Neuronal stem cell (in vitro differentiated cells): ENCODE data around the gene LDLRAD3.

Experiments
- DNase-seq: peaks from one replicate; pipeline ENCODE4 v3.0.0-alpha.2; 2013; ENCODE audit warnings: low spot score
- H2AFZ ChIP-seq: one replicate; pipeline ENCODE4 v1.6.1; 2013; ENCODE audit warnings: mild to moderate bottlenecking, low read length, inconsistent platforms
- H2AK5ac ChIP-seq: 2 replicates; pipeline ENCODE4 v1.6.1; 2013; ENCODE audit warnings: low read depth, mild to moderate bottlenecking, inconsistent platforms, low read length, moderate library complexity, mixed read lengths
- H2BK120ac ChIP-seq: 2 replicates; pipeline ENCODE4 v1.6.1; 2013; ENCODE audit warnings: low read depth, mild to moderate bottlenecking, inconsistent platforms, low read length, moderate library complexity, mixed read lengths
- H2BK12ac ChIP-seq: one replicate; pipeline ENCODE4 v1.6.1; 2013; ENCODE audit warnings: low read length, inconsistent platforms
- H2BK15ac ChIP-seq: 2 replicates; pipeline ENCODE4 v1.6.1; 2013; ENCODE audit warnings: mild to moderate bottlenecking, low read length, inconsistent platforms, mixed read lengths
- H2BK5ac ChIP-seq: one replicate; pipeline ENCODE4 v1.6.1; 2013; ENCODE audit warnings: inconsistent platforms, mild to moderate bottlenecking, low read length, moderate library complexity
- H3K14ac ChIP-seq: one replicate; pipeline ENCODE4 v1.6.1; 2013; ENCODE audit warnings: low read length, inconsistent platforms
- H3K18ac ChIP-seq: 2 replicates; pipeline ENCODE4 v1.6.1; 2013; ENCODE audit warnings: low read length, inconsistent platforms
- H3K23ac ChIP-seq: 2 replicates; pipeline ENCODE4 v1.6.1; 2013; ENCODE audit warnings: low read depth, mild to moderate bottlenecking, mixed read lengths, low read length, inconsistent platforms; ENCODE audit not compliant: poor library complexity
- H3K27ac ChIP-seq: replicated peaks from 3 replicates; pipeline ENCODE4 v1.5.1; 2013; ENCODE audit warnings: low read length, inconsistent platforms
- H3K27me3 ChIP-seq, 3 experiments: 2 replicates each; pipeline ENCODE4 v1.6.1; 2013; ENCODE audit warnings: low read length in 3 of 3, mild to moderate bottlenecking in 2 of 3, inconsistent platforms in 1 of 3, low read depth in 1 of 3, mixed read lengths in 1 of 3, moderate library complexity in 1 of 3; ENCODE audit not compliant: control insufficient read depth in 3 of 3, insufficient read depth in 3 of 3
- H3K36me3 ChIP-seq, 2 donors: replicated peaks in 1 of 2; 2 replicates each; pipeline ENCODE4 v1.6.1; 2013; ENCODE audit warnings: low read length in 2 of 2; ENCODE audit not compliant: control insufficient read depth in 2 of 2, insufficient read depth in 2 of 2
- H3K4ac ChIP-seq: 2 replicates; pipeline ENCODE4 v1.6.1; 2013; ENCODE audit warnings: inconsistent platforms, mild to moderate bottlenecking, low read length, moderate library complexity
- H3K4me1 ChIP-seq, 2 donors: 1 replicate in 1 of 2; 2 replicates in 1 of 2; pipeline ENCODE4 v1.6.1; 2013; ENCODE audit warnings: low read length in 2 of 2, low read depth in 1 of 2; ENCODE audit not compliant: control insufficient read depth in 2 of 2, insufficient read depth in 1 of 2
- H3K4me2 ChIP-seq: one replicate; pipeline ENCODE4 v1.6.1; 2013; ENCODE audit warnings: mild to moderate bottlenecking, low read length, inconsistent platforms; ENCODE audit not compliant: insufficient read depth, poor library complexity, severe bottlenecking
- H3K4me3 ChIP-seq, 2 donors: 2 replicates each; pipeline ENCODE4 v1.5.1; 2013; ENCODE audit warnings: low read length in 2 of 2, mild to moderate bottlenecking in 2 of 2, inconsistent platforms in 1 of 2, moderate library complexity in 1 of 2
- H3K79me1 ChIP-seq: one replicate; pipeline ENCODE4 v1.6.1; 2013; ENCODE audit warnings: low read depth, mild to moderate bottlenecking, inconsistent platforms, low read length, moderate library complexity
- H3K9ac ChIP-seq: one replicate; pipeline ENCODE4 v1.6.1; 2013; ENCODE audit warnings: mild to moderate bottlenecking, low read depth, low read length, inconsistent platforms; ENCODE audit not compliant: poor library complexity
- H3K9me3 ChIP-seq, 2 donors: replicated peaks in 1 of 2; 2 replicates each; pipeline versions ENCODE3 to v1.6.1; 2013; ENCODE audit warnings: low read length in 2 of 2, mild to moderate bottlenecking in 2 of 2, inconsistent platforms in 1 of 2, low read depth in 1 of 2, mixed read lengths in 1 of 2, moderate library complexity in 1 of 2; ENCODE audit not compliant: control insufficient read depth in 2 of 2, insufficient read depth in 1 of 2
- H4K8ac ChIP-seq: one replicate; pipeline ENCODE4 v1.6.1; 2013; ENCODE audit warnings: low read depth, mild to moderate bottlenecking, inconsistent platforms, low read length, moderate library complexity
- H4K91ac ChIP-seq: one replicate; pipeline ENCODE4 v1.6.1; 2013; ENCODE audit warnings: low read length, low read depth, mild to moderate bottlenecking, inconsistent platforms; ENCODE audit not compliant: poor library complexity
- WGBS, 2 donors: extraction: QIAGEN DNeasy Blood & Tissue Kit; methylation state at CpG; one replicate each; pipeline ENCODE4 v1.1.7; 2013; ENCODE audit warnings: missing lambda C conversion rate in 2 of 2, mixed read lengths in 1 of 2; ENCODE audit not compliant: insufficient read length in 2 of 2, insufficient replicate concordance in 1 of 2; ENCODE audit errors: extremely low coverage in 2 of 2; 5-methylcytosine and 5-hydroxymethylcytosine counted together

LDLRAD3 gene

GRCh38 chr11:35974882-35975589 is 31.2 kb downstream of the LDLRAD3 start:
- Histone ChIP-seq H3K4me2 (no peak overlapping the region), H3K36me3 (peaks cover 2 to 29% of the 10 kb centered on the region in 2 donors), H2AFZ (no peak overlapping the region), H2AK5ac (no peak overlapping the region), H3K18ac (no peak overlapping the region), H3K9me3 (peaks cover 9 to 56% of the 10 kb centered on the region in 2 donors), H3K14ac (no peak overlapping the region), H2BK12ac (no peak overlapping the region), H2BK5ac (no peak overlapping the region), H3K4me1 (peaks cover 9 to 10% of the 10 kb centered on the region in 2 donors), H3K27me3 (no peaks in the 10 kb centered on the region), H2BK120ac (no peak overlapping the region), H4K91ac (no peak overlapping the region), H2BK15ac (no peak overlapping the region), H3K9ac (no peak overlapping the region), H3K27ac (no peak overlapping the region), H3K4me3 (no peak overlapping the region), H3K79me1 (peaks cover 16% of the 10 kb centered on the region), H4K8ac (no peak overlapping the region), H3K23ac (no peak overlapping the region), H3K4ac (no peak overlapping the region)
- WGBS, 2 donors: no CpG with 5 or more reads among the region's 3 CpGs
- no peak for DNase-seq

- no peak overlapping the region for H3K14ac ChIP-seq
- H2BK5ac ChIP-seq: no peak overlapping the region
- H3K4me3 ChIP-seq: no peak overlapping the region
- peaks cover 2 to 29% of the 10 kb centered on the region in 2 donors for H3K36me3 ChIP-seq
- no peak overlapping the region for H3K4ac ChIP-seq
- H2BK15ac ChIP-seq: no peak overlapping the region
- H3K23ac ChIP-seq: no peak overlapping the region
- H2AFZ ChIP-seq: no peak overlapping the region
- H3K18ac ChIP-seq: no peak overlapping the region
- no peak overlapping the region for H3K27ac ChIP-seq
- H2BK12ac ChIP-seq: no peak overlapping the region
- H3K4me1 ChIP-seq: peaks cover 9 to 10% of the 10 kb centered on the region in 2 donors
- no peaks in the 10 kb centered on the region for H3K27me3 ChIP-seq
- no peak overlapping the region for H3K4me2 ChIP-seq
- DNase-seq: no peak
- H3K79me1 ChIP-seq: peaks cover 13% of the 10 kb centered on the region
- no peak overlapping the region for H2AK5ac ChIP-seq
- no peak overlapping the region for H3K9ac ChIP-seq
- H4K8ac ChIP-seq: no peak overlapping the region
- no peak overlapping the region for H2BK120ac ChIP-seq
- H4K91ac ChIP-seq: no peak overlapping the region
- H3K9me3 ChIP-seq: peaks cover 9 to 50% of the 10 kb centered on the region in 2 donors
- WGBS, 2 donors: no CpG with 5 or more reads among the region's 6 CpGs
Measured at GRCh38 chr11:35976434-35976833, 32.6 kb downstream of the LDLRAD3 start.

DNA sequence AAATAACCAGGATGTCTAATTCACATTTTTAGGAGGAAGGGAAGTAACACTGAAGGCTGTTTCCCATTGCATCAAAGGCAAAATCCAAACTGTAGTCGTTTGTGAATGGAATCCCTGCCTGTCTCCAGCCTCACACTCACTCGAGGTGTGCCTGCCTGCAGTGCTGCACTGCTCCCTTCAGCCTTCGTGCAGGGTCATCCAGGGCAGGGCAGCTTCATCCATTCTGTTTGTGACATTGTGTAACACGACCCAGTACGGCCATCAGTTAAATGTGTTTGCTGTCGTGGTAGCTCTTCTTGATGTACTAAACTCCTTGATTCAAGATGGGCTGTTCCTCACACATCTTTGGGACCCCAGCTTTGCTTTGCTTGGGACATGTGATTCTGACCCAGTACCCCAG is 34.3 kb downstream of the LDLRAD3 start:
- Histone ChIP-seq H3K4ac (no peak overlapping the region), H3K23ac (no peak overlapping the region), H3K36me3 (peaks cover 2 to 27% of the 10 kb centered on the region in 2 donors), H2BK120ac (no peak overlapping the region), H3K14ac (no peak overlapping the region), H3K79me1 (peaks cover 13% of the 10 kb centered on the region), H2AFZ (no peak overlapping the region), H3K27me3 (no peaks in the 10 kb centered on the region), H3K9me3 (peaks cover 9 to 43% of the 10 kb centered on the region in 2 donors), H3K27ac (no peak overlapping the region), H4K8ac (no peak overlapping the region), H2AK5ac (no peak overlapping the region), H3K4me3 (no peak overlapping the region), H4K91ac (no peak overlapping the region), H2BK5ac (no peak overlapping the region), H3K18ac (no peak overlapping the region), H2BK15ac (no peak overlapping the region), H3K4me2 (no peak overlapping the region), H3K9ac (no peak overlapping the region), H3K4me1 (peaks cover 11 to 13% of the 10 kb centered on the region in 2 donors), H2BK12ac (no peak overlapping the region)
- DNase-seq: no peak
- no CpG with 5 or more reads among the region's 6 CpGs for whole genome bisulfite sequencing, 2 donors

DNA sequence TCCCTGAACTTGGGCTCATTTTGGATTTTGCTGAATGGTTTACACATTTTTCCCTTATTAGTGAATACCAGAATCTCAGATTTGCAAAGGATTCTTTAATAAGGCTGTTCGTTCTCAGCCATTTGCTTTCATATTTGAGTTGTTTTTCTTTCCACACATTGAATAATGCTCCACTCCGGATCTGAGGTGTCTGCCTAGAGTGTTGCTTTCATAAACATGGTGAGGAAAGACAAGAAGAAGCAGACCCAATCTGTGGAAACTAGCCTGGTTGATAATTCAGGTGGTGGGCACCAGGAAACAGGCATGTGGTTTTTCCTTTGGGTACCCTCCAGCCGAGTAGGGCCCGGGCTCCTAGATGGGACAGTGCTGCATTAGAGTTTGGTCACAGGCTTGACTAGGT is 35.0 kb downstream of the LDLRAD3 start:
- Histone ChIP-seq H3K27ac (no peak overlapping the region), H2BK5ac (no peak overlapping the region), H2BK12ac (no peak overlapping the region), H3K4me3 (no peak overlapping the region), H3K27me3 (no peaks in the 10 kb centered on the region), H4K8ac (no peak overlapping the region), H2AK5ac (no peak overlapping the region), H3K18ac (no peak overlapping the region), H2BK15ac (no peak overlapping the region), H2AFZ (no peak overlapping the region), H3K36me3 (peaks cover 2 to 27% of the 10 kb centered on the region in 2 donors), H3K9ac (no peak overlapping the region), H3K23ac (no peak overlapping the region), H3K9me3 (peaks cover 9 to 37% of the 10 kb centered on the region in 2 donors), H3K4ac (no peak overlapping the region), H2BK120ac (no peak overlapping the region), H3K4me1 (peaks cover 11 to 13% of the 10 kb centered on the region in 2 donors), H3K4me2 (no peak overlapping the region), H3K79me1 (peaks cover 13% of the 10 kb centered on the region), H4K91ac (no peak overlapping the region), H3K14ac (no peak overlapping the region)
- DNase-seq: no peak
- no CpG with 5 or more reads among the region's 4 CpGs for WGBS, 2 donors
